NCI-H1694 treated with DMSO at 0.1 percent for 48 hours (cell line): ENCODE results near the gene MALRD1.

Source experiments
- DNase-seq: peaks from one replicate; lab custom pipeline; 2025; lab: John Stamatoyannopoulos, UW

Gene MALRD1

GRCh38 chr10:19111501-19112267, 63.1 kb downstream of the MALRD1 start:
- no peak for DNase-seq

DNA sequence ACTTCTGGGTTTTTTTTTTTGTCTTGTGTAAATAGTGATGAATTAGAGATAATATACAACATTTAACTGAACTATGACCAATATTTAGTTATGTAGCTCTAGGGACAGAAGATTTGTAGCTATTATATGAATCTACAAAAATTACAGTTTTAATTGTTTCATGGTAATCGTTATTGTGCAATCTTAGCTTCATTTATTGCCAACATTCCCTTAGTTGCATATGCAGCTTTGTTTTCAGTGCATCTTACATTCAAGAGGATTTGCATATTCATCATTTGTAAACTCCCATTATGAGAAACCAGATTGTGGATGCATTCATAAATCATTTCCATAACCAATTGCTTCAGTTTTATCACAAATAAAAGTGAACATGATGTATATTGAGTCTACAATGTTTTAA, 68.8 kb downstream of the MALRD1 start:
- no peak for DNase-seq

DNA sequence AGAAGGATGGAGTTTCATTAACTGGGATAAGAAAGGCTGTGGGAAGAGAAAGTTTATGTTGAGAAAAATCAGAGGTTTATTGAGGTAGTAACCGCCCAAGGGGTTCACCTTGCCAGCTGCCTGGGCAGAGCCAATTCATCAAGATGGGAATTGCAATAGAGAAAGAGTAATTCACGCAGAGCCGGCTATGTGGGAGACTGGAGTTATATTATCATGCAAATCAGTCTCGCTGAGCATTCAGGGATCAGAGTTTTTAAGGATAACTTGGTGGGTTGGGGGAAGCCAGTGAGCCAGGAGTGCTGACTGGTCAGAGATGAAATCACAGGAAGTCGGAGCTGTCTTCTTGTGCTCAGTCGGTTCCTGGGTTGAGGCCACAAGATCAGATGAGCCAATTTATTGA, 70.6 kb downstream of the MALRD1 start:
- no peak for DNase-seq

- DNase-seq, result no peak
Measured at GRCh38 chr10:19120381-19120908, 71.8 kb downstream of the MALRD1 start.

DNA sequence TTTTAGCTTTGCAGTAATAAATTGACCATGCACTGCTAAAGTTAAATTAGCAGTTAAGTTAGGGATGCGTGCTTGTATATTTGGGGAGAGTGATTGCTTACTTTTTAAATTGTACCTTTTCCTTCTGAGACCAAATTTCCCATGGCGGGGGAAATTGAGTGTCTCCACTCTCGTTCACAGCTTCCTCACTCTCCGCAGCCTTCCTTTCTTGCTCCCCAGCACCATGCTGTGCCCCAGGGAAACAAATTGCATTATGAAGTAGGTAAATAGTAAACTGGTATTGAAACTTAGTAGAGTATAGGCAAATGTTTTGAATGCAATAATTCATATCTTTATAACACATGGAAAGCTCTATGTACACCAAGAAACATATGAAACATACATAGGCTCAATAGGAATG, 85.4 kb downstream of the MALRD1 start:
- DNase-seq, result no peak

GRCh38 chr10:19142967-19143366, 94.4 kb downstream of the MALRD1 start:
- DNase-seq, result no peak

DNA sequence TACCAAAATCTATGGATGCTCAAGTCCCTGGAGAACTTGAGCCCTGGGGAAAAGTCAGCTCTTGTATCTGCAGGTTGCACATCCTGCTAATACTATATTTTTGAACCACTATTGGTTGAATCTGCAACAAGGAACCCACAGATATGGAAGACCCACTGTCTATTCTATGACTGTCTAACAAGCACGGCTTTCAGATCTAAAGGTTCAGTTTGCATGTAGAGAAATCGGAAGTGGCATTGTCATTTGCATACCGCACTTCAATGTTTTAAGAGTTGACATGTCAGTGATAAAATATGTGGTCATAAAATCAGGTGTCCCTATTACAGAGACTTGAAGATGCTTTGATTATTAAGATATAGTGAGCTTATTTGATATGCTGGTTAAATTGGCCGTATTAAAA, 95.6 kb downstream of the MALRD1 start:
- DNase-seq, result no peak

DNA sequence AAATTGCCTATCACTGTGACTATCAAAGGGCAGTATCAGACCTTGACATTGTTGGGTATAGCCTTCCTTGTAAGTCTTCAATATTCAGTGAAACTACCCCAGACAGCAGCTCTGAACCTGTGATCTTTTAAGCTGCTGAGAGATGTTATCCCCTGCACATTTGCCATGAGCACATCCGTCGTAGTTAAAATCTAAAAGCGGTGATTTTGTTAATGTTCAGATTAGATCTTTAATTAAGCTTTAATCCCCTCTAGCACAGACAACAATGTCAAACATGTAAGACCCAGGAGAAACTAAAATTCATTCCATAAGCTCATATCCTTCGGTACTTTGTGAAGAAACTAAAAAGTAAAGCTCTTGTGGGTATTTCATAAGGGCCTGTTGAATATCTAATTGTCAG, 105.8 kb downstream of the MALRD1 start:
- DNase-seq, result no peak

GRCh38 chr10:19158358-19158757, 109.8 kb downstream of the MALRD1 start:
- no peak for DNase-seq

DNA sequence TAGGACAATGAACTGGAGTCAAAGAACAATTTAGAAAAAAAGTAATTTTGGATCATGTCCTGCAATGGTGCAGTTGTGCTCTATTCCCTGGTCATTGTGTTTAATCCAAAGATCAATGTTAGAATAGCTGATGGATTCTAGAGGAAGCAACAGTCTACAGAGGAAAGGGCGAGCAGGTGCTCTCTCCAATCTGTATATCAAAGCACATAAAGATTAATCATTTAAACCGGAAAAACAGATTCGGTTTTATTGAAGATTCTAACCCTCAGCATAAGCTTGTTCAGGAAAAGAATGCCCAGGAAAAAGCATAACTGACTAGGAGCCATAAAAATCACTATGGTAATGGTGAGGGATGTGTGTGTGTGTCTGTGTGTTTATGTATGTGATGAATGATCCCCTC, 110.3 kb downstream of the MALRD1 start:
- no peak for DNase-seq

DNA sequence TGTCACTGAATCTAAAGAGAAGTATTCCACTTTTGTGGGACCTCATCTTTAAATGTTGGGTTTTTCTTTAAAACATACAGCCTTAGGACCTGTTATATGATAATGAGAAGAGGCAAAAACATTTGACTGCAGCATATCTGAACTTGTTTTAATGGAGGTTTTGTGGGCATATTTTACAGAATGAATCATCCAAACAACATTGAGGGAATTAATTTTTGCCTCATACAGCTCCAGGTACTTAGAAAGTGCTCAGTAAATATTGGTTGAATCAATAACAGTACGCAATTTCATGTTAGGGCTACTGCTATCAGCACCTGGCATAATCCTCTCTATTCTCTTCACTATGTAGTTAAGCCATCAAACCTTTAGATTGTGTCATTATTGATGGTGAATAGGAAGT, 115.9 kb downstream of the MALRD1 start:
- no peak for DNase-seq

DNA sequence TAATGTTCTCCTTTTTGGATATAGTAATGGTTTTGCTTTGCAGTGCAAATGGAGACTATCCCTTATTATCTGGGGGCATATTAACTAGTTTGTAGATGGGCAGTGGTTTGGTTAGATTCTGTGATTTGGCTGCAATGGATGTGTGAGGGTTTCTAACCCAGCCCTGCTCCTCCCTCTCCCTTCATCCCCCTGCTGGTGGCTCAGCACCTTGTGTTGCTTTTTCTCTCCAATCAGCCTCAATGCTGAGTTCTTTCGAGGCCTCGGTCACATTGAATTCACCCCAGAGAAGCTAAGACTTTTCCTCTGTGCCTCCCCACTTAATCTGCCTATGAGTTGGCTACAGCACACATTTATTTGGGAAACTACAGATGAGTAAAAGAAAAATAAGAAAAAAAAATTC, 120.0 kb downstream of the MALRD1 start:
- no peak for DNase-seq

DNA sequence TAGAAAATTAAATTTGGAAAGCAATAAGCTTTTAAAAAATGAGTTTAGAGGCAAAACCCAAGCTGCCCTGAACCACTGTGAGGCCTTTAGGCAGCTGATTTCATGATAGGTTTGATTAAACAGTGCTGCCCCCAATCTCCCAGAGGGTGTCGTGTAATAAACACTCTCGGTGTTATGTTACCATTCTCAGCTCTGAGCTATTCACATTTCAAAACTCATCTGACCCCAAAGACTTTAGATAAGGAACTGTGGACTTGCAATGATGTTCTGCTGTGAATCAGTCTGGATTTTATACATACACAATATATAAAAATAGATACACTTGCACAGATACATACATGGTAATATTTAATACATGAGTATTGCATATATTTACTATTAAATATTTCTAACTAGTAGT, 120.4 kb downstream of the MALRD1 start:
- no peak for DNase-seq

GRCh38 chr10:19169684-19170083, 121.1 kb downstream of the MALRD1 start:
- no peak for DNase-seq

GRCh38 chr10:19178675-19179074, 130.1 kb downstream of the MALRD1 start:
- no peak for DNase-seq

DNA sequence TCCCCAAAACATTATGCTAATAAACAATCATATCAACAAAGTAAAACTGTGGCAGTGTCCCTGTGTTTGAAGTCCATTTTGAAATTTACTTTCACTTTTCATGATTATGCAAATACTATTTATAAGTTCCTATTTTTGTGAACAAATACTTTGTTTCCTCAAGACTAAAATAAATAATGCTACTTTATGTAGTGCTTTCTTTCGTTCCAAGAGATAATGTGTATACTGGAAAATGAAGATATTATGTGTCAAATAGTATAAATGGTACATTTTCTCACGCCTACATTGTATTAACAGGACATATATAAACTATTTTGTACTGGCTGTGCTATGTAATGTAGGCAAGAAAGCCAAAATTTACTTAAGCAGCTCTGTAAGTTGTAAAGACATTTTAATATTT, 136.3 kb downstream of the MALRD1 start:
- DNase-seq, result no peak

DNA sequence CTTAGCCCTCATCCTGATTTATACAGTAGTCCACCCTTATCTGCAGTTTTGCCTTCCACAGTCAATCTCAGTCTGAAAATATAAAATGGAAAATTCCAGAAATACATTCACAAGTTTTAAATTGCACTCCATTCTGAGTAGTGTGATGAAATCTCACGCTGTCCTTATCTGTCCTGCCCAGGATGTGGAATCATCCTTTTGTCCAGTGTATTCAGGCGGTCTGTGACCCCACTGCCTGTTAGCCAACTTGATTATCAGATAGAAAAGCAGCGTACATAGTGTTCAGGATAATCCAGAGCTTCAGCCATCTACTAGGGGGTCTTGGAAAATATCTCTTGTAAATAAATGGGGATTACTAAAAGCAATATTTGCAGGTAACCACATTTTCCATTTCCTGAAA, 146.3 kb downstream of the MALRD1 start:
- no peak for DNase-seq

DNA sequence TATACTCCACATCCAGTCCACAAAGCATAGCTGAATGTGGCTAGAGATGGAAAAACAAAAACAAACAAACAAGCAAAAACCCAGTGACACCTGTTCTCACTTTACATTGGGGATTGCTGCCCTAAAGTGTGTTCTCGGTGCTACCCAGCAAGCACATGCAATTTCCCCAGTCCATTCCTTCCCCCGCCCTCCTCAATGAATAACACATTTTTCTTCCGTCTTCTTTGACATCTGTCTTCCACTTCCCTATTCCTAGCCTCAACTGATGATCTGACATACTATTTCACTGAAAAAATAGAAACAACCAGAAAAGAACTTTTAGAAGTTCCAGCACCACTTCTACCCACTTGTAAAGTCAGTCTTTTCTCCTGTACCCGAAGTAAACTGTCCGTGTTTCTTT, 147.1 kb downstream of the MALRD1 start:
- DNase-seq, result no peak

GRCh38 chr10:19200211-19200610, 151.6 kb downstream of the MALRD1 start:
- no peak for DNase-seq

GRCh38 chr10:19204246-19204917, 155.8 kb downstream of the MALRD1 start:
- DNase-seq, result no peak

GRCh38 chr10:19209319-19209718, 160.7 kb downstream of the MALRD1 start:
- no peak for DNase-seq

DNA sequence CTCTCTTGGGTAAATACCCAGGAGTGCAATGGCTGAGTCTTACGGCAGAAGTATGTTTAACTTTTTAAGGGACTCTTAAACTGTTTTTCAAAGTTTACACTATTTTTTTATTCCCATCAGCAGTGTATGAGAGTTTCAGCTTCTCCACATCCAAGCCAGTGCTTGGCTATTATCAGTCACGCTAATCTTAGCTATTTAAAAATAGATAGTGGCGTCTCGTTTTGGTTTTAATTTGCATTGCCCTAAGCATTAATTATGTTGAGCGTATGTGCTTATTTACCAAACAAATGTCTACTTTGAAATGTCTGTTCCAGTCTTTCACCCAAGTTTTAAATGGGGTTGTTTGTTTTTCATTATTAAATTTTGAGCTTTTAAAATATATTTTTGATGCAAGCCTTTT, 164.0 kb downstream of the MALRD1 start:
- no peak for DNase-seq

- no peak for DNase-seq
Measured at GRCh38 chr10:19221216-19221615, 172.6 kb downstream of the MALRD1 start.

DNA sequence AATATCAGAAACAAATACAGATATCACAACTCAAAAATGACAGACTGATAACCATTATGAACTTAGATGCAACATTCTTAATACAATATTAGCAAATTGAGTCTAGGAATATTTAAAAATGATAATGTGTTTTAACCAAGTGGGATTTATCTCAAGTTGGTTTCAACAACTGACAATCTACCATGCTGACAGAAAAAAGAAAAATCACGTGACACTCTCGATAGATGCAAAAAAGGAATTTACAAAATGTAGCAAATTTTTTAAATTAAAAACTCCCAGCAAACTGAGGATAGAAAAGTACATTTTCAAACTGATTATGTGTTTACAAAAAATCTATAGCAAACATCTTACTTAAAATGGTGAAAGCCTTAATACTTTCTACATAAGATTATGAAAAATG, 177.4 kb downstream of the MALRD1 start:
- DNase-seq, result no peak
